HG03108 (cell line): ENCODE results near the gene GPATCH1.
"Not testable (repeated sequence)": the region's sequence is repeated elsewhere in the genome, so short reads cannot be mapped to it uniquely, and the experiment has no call there.

Experiments used
- ATAC-seq: cut with Tn5 transposase; IDR thresholded peaks from one replicate; pipeline ENCODE4 v1.9.1; 2021; ENCODE audit warnings: moderate library complexity; ENCODE audit not compliant: unreplicated experiment

Gene GPATCH1

GRCh38 chr19:33154313-33154712 lies 73.3 kb downstream of the GPATCH1 start:
- not testable (repeated sequence) for ATAC-seq

- no peak for ATAC-seq
Observed at GRCh38 chr19:33156334-33156733, 75.4 kb downstream of the GPATCH1 start.

- ATAC-seq = no peak
Observed at GRCh38 chr19:33157906-33158305, 76.9 kb downstream of the GPATCH1 start.

- no peak for ATAC-seq
Observed at GRCh38 chr19:33158365-33158764, 77.4 kb downstream of the GPATCH1 start.

GRCh38 chr19:33159149-33159548 lies 78.2 kb downstream of the GPATCH1 start:
- no peak for ATAC-seq

- ATAC-seq = no peak
Observed at GRCh38 chr19:33159893-33160292, 78.9 kb downstream of the GPATCH1 start.

- no peak for ATAC-seq
Observed at GRCh38 chr19:33161201-33161600, 80.2 kb downstream of the GPATCH1 start.

- ATAC-seq = no peak
Observed at GRCh38 chr19:33163481-33163880, 82.5 kb downstream of the GPATCH1 start.

- not testable (repeated sequence) for ATAC-seq
Observed at GRCh38 chr19:33166037-33166436, 85.1 kb downstream of the GPATCH1 start.

- no peak for ATAC-seq
Observed at GRCh38 chr19:33167438-33167837, 86.5 kb downstream of the GPATCH1 start.

GRCh38 chr19:33168528-33168927 lies 87.5 kb downstream of the GPATCH1 start:
- ATAC-seq = no peak

- ATAC-seq = no peak
Observed at GRCh38 chr19:33171222-33171795, 90.3 kb downstream of the GPATCH1 start.

- no peak for ATAC-seq
Observed at GRCh38 chr19:33171916-33172359, 91.0 kb downstream of the GPATCH1 start.

- ATAC-seq = no peak
Observed at GRCh38 chr19:33174186-33174585, 93.2 kb downstream of the GPATCH1 start.

- no peak for ATAC-seq
Observed at GRCh38 chr19:33175156-33175782, 94.3 kb downstream of the GPATCH1 start.

GRCh38 chr19:33175886-33176669 lies 95.1 kb downstream of the GPATCH1 start:
- ATAC-seq = peak; percentile 4

- peak; percentile 78 for ATAC-seq
Observed at GRCh38 chr19:33176670-33177416, 95.9 kb downstream of the GPATCH1 start.

- no peak for ATAC-seq
Observed at GRCh38 chr19:33177417-33177979, 96.5 kb downstream of the GPATCH1 start.
